Measurements from ENCODE around the gene SKI.

- TF ChIP-seq TAF7 (tag; IDR thresholded peaks at IDR 0.05), result no peak
- no peak for TF ChIP-seq TAF1 (IDR thresholded peaks at IDR 0.05; ENCODE audit: control insufficient read depth, extremely low read depth, insufficient read depth, low read length, severe bottlenecking)
- no peak for TF ChIP-seq POLR2A (conservative IDR thresholded peaks at IDR 0.05)
- no peak for TF ChIP-seq UBTF (IDR thresholded peaks at IDR 0.05; ENCODE audit: borderline replicate concordance in 1 of 2, low read depth in 2 of 2, low read length in 2 of 2)
- TF ChIP-seq TCF7L2 (IDR thresholded peaks at IDR 0.05; ENCODE audit: low read depth, low read length), result no peak
- no peak for TF ChIP-seq RHOXF2B (CRISPR knock-in tag; conservative IDR thresholded peaks at IDR 0.05)
- no peak for TF ChIP-seq RAD21 (CRISPR knock-in tag; conservative IDR thresholded peaks at IDR 0.05 in 1 of 2, IDR thresholded peaks at IDR 0.05 in 1 of 2)
- no peak for TF ChIP-seq PHB2 (IDR thresholded peaks at IDR 0.05; ENCODE audit: low read depth)
- TF ChIP-seq BRF1 (IDR thresholded peaks at IDR 0.05; ENCODE audit: borderline replicate concordance, extremely low read depth, insufficient read length), result no peak
- TF ChIP-seq PHF21A (IDR thresholded peaks at IDR 0.05; ENCODE audit: borderline replicate concordance, low read depth), result no peak
- peak; percentile 37; the same call in 1 of the 2 replicates for TF ChIP-seq EGR1 (conservative IDR thresholded peaks at IDR 0.05)
- no peak for TF ChIP-seq ZNF263 (CRISPR knock-in tag; IDR thresholded peaks at IDR 0.05; ENCODE audit: borderline replicate concordance)
- TF ChIP-seq SMAD3 (CRISPR knock-in tag; conservative IDR thresholded peaks at IDR 0.05), result no peak
- TF ChIP-seq RFX5 (IDR thresholded peaks at IDR 0.05; ENCODE audit: low read depth, low read length), result no peak
Observed at GRCh38 chr1:2240270-2241156, 12.4 kb downstream of the SKI start.

All from K562 (cell line).